HG02870 (cell line): ENCODE results near the gene GRIN2C.

ENCODE experiments used
- ATAC-seq: cut with Tn5 transposase; IDR thresholded peaks from one replicate; pipeline ENCODE4 v1.9.1; 2021; ENCODE audit warnings: mild to moderate bottlenecking, moderate library complexity; ENCODE audit not compliant: unreplicated experiment

GRIN2C gene

GRCh38 chr17:74803388-74803930 is 56.2 kb downstream of the GRIN2C start:
- no peak for ATAC-seq

GRCh38 chr17:74801896-74802295 is 57.8 kb downstream of the GRIN2C start:
- ATAC-seq = no peak

- no peak for ATAC-seq
These were observed 59.2 kb downstream of the GRIN2C start for GRCh38 chr17:74800531-74800930.

GRCh38 chr17:74799097-74799496 is 60.6 kb downstream of the GRIN2C start:
- ATAC-seq = no peak

GRCh38 chr17:74798239-74798707 is 61.4 kb downstream of the GRIN2C start:
- no peak for ATAC-seq

GRCh38 chr17:74797824-74798223 is 61.9 kb downstream of the GRIN2C start:
- no peak for ATAC-seq

- ATAC-seq = no peak
These were observed 62.8 kb downstream of the GRIN2C start for GRCh38 chr17:74796866-74797265.

- no peak for ATAC-seq
These were observed 63.5 kb downstream of the GRIN2C start for GRCh38 chr17:74796211-74796610.

- ATAC-seq = no peak
These were observed 64.2 kb downstream of the GRIN2C start for GRCh38 chr17:74795327-74796020.

GRCh38 chr17:74792586-74793105 is 67.0 kb downstream of the GRIN2C start:
- no peak for ATAC-seq
